ENCODE measurements around the gene RNASE12. TPM values are rescaled to one million over a fixed set of nuclear protein-coding genes. Genes with fewer than 3 reads are reported as not detected.

The RNASE12 gene
- total RNA-seq: not detected

DNA sequence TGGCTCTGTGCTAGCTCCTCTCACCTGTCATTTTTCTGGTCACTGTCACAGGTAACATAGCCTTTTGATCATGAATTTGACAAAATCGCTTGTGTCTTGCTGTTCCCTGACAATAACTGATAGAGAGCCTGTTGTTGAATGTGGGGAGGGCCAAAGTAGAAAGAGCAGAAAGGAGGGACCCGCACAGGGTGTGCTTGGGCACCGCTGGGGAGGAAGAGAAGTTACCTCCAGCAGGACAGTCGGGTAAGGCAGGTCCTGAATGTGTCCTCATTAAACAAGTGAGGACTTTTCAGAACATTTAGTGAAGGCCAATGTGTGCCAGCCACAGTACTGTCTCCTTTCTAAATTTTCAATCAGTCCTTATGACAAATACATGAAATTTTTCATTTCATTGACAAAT lies at the start of gene RNASE12:
RNASE12 (minus strand) TSS at position 142 of the 400 bp plus-strand sequence. CDS start 653 bp downstream, outside the sequence.

GRCh38 chr14:20587489-20588154 lies 3.6 kb downstream of the RNASE12 start, which contains the start of gene RNASE11:
TSS of gene RNASE11 (minus strand) at chr14:20588001.

GRCh38 chr14:20560961-20561360 lies 30.2 kb downstream of the RNASE12 start, which contains the start of gene RNASE9:
TSS of gene RNASE9 (minus strand) at chr14:20561047.

Other genes with a start within 250 kb of the RNASE12 start
- 30.4 TPM for gene PARP2, start 247.7 kb downstream of the RNASE12 start, total RNA-seq
- 12.2 TPM for gene TEP1, start 177.9 kb downstream of the RNASE12 start, total RNA-seq
- gene KLHL33, start 155.2 kb downstream of the RNASE12 start, total RNA-seq: under 0.01 TPM
- gene OSGEP, start 136.6 kb downstream of the RNASE12 start, total RNA-seq: 70.7 TPM
- 57.0 TPM for gene APEX1, start 136.2 kb downstream of the RNASE12 start, total RNA-seq
- 31.3 TPM for gene PIP4P1, start 129.9 kb downstream of the RNASE12 start, total RNA-seq
- 5.6 TPM for gene PNP, start 122.0 kb downstream of the RNASE12 start, total RNA-seq
- not detected for gene RNASE10, start 85.8 kb downstream of the RNASE12 start, total RNA-seq
- gene RNASE9, start 30.3 kb downstream of the RNASE12 start, total RNA-seq: not detected
- not detected for gene RNASE11, start 3.4 kb downstream of the RNASE12 start, total RNA-seq
- gene OR6S1, start 50.3 kb upstream of the RNASE12 start, total RNA-seq: not detected
- gene RNASE4, start 93.2 kb upstream of the RNASE12 start, total RNA-seq: 2.2 TPM
- 2.2 TPM for gene ANG, start 97.4 kb upstream of the RNASE12 start, total RNA-seq
- gene EDDM3A, start 154.5 kb upstream of the RNASE12 start, total RNA-seq: not detected
- gene EDDM3B, start 177.0 kb upstream of the RNASE12 start, total RNA-seq: not detected
- not detected for gene RNASE6, start 189.9 kb upstream of the RNASE12 start, total RNA-seq
- 7.8 TPM for gene RNASE1, start 211.5 kb upstream of the RNASE12 start, total RNA-seq